Stimulated activated CD8-positive, alpha-beta memory T cell treated with anti-CD3 and anti-CD28 coated beads, Interleukin-12 subunit alpha, Interleukin-12 subunit beta, amount 100 ng/mL, for 24 hours (primary cell): ENCODE results near the gene CELF2.
"Not testable (repeated sequence)": the region's sequence is repeated elsewhere in the genome, so short reads cannot be mapped to it uniquely, and the experiment has no call there.

Experiments
- DNase-seq: peaks from one replicate; pipeline ENCODE4 v3.0.0-alpha.2; 2020; ENCODE audit errors: extremely low read depth

The CELF2 gene

DNA sequence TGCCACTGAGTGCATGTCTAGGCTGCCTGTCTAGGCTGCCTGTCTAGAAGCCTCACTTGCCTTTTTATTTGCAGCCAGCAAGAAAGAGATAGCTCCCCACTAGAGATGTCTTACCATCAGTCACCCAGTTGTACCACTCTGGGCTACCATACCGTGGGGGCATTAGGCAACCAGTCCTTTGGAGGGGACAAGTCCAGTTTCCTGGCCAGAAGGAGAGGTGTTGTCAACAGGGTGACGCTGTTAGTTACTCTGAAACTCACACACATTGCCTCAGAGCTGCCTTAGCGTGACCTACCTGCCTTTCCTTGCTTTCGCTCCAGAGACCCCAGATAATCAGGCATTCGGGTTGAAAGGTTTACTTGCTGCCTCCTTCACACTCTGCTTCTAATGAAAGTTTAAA lies 155.4 kb downstream of the CELF2 start:
- no peak for DNase-seq

DNA sequence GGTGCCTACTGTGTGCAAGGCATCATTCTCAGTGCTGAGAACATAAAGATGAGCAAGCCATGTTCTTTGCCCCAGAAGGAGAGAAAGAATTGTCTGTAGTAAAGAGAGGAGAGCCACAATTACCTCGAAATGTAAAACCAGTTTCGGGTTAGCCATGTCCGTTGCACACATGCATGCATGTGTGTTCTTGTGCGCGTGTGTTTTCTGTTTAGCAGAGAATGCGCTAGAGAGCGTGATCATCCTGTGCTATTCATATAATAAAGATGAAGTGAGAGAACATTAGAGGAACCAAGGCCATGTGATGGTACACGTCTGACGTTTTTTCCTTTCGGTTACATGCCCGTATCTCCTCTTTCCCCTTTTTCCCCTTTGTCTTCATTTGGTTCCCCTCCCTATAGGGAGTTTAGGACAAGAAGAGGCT lies 158.2 kb downstream of the CELF2 start:
- no peak for DNase-seq

DNA sequence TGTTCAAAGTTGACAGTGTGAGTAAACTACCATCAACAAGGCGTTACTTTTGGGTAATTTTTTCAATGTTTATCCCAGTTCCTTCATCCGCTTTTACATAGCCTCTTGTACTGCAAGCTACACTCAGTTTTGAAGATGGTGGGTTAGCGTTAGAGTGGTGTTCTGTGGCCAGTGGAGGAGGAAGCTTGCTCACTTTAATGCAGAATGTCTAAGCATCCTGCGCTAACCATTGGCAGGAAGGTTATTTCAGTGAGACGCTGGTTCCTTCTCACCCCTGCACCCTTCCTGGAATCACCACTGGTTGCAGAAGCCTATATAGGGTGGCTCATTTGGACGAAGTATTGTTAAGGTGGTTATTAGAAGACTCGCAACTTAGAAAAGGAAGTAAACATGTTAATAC lies 159.1 kb downstream of the CELF2 start:
- no peak for DNase-seq

DNA sequence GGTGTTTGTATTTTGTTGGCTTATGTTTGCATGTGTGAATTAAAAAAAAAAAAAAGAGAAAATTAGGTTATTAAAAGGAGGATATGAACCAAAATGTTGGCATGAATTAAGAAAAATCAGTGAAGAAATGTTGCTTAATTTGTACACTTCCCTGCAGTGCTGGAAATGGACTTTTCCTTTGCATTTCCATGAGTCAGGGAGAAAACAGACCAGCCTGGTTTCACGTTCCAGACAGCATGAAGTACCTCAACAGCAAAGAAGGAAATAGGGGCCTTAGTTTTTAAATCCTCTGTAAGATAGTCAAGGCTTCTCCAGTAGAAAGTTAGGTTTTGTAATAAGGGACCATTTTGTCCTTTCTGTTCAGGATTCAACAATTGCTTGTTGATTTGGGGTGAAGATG lies 159.7 kb downstream of the CELF2 start:
- DNase-seq: no peak

DNA sequence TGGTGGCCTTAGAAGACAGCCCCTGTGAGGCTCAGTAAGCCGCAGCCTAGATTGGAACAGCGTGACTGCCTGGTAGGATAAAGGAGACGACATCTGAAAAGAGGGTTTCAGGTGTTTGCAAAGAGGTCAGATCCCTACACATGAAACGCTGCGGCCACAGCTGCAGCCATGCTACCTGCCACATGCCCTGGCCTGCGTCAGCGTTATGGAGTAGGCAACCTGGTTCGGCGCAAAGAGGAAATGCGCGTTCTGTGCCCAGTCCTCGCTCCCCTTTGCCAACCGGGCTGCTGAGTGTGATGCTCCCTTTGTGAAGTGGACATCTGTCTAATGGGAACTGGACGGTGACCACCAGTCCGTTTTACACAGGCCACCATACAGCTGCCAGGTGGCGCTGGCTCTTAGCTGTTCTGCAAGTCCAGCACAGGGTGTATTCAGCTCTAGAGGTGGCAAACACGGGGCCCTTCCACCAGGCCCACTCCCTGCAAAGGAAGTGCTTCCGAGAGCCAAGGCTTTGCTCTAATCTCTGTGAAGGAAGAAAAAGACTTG lies 160.3 kb downstream of the CELF2 start:
- DNase-seq: no peak

DNA sequence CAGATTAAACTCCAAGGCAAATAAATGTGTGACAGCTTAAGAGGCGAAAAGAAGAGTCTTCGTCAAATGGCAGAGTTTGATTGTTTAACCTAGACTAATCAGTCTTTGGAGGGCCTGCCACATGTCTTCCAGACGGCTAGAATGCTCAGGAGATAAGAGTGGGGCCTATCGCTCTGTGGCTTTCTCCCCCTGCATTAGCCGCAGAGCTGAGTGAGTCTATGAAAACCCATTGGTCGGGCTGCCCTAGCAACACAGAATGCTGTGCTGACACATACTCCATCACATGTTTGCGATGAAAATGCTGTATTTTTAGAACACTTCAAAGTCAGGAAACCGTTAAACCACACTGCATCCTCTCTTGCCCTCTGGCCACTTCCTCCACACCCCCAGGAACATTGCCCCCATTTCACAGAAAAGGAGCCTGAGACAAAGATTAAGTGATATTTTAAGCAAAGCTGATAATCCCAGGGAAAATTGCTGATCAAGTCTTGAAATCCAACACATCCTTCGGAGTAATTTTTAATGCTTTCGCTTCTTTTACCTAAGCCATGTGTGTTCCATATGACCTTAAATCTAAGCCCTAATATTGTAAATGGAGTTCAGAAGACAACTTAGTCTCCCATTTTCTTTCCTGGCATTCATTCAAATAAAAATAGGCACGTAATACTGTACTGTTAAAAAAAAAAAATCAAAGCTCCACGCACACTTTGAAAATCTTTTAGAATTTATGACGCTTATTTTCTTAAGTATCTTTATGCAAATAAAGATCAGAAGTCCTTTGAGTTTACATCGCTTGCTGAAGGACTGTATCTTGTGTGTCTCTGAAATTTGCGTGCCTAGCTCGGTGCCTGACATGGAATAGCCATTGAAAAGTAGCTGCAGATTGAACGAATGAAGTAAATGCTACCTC lies 161.2 kb downstream of the CELF2 start:
- DNase-seq: peak; percentile 65

DNA sequence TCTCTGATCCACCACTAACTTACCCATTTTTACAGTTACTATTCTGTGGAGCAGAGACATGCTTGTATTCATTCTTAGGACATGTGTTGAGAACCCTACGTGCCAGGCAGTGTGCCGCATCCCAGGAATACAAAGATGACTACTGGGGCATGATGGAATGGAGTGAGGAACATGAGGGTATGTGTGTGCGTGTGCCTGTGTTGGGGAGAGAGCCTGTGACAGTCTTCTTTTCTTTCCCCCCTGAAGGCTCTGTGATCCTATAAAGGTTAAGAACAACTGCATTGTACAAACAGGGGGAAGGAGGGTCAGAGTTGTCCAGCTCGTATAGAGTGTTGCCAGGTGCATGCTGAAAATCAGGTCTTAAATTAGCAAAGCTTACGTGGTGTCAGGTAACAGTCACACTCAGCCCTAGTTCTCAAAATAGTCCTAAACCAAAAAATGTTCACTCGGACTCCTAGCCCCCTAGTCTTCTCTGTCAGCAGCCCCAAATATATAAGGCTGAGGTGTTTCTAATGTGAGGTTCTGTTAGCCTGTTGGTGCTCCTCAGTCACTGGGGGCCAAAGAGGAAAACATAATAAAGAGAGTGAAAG lies 161.9 kb downstream of the CELF2 start:
- DNase-seq: no peak

DNA sequence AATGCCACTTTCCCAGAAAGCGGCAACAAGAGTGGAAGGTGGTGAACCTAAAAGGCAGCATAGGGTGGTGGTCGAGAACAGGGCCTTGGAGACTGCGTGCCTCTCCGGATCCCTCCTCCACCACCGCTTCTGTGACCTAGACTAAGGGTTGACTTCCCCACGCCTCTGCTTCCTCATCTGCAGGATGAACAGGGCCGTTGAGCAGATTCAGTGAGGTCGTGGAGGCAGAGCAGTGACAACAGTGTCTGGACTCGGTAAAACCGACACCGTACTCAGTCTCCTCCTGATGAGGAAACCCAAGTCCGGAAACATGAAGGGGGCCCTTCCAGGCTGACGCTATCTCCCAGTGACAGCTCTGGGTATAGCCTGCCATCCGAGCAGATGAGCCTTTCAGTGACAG lies 162.6 kb downstream of the CELF2 start:
- DNase-seq: no peak

DNA sequence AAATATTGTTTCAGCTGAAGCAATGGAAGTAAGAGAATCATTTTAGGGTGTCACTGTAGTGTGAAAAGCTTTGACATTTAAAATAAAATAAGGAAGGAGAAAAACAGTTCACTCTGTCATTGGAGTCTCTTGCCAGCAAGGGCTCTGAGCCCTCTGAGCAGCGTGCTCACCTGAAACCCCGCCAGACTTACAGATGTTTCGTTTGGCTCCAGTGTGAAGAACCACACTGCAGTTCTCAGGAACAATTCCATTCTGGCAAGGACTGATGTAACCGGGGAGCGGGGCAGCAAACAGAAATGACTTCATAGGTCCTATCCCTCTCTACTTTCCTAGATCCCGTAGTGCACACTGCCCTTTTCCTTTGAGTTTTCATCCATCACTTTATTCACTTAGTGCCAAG lies 164.3 kb downstream of the CELF2 start:
- no peak for DNase-seq

DNA sequence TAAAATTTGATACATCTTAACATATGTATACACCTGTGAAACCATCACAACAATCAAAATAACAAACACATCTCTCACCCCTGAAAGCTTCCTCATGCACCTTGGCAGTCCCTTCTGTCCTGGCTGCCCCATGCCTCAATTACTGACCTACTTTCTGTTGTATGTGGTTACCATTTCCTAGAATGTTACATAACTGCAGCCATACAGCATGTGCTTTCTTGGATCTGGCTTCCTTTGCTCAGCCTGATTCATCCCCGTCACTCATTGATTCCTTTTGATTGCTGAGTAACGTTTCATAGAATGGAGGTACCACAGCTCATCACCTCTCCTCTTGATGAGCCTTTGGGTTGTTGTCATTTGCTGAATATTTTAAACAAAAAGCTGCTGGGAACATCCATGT lies 165.3 kb downstream of the CELF2 start:
- no peak for DNase-seq

DNA sequence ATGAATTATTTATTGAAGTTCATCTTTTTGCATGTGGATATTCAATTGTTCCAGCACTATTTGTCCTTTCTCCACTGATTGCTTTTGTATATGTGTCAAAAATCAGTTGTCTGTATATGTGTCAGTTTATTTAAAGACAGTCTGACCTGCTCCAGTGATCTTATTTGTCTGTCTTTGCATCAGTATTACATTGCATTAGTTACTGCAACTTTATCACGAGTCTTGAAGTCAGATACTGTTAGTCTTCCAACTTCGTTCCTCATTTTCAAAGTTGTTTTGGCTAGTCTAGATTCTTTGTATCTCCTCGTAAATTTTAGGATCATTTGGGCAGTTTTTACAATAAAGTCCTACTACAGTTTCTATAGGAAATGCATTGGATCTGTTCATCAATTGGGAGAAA lies 166.4 kb downstream of the CELF2 start:
- no peak for DNase-seq

DNA sequence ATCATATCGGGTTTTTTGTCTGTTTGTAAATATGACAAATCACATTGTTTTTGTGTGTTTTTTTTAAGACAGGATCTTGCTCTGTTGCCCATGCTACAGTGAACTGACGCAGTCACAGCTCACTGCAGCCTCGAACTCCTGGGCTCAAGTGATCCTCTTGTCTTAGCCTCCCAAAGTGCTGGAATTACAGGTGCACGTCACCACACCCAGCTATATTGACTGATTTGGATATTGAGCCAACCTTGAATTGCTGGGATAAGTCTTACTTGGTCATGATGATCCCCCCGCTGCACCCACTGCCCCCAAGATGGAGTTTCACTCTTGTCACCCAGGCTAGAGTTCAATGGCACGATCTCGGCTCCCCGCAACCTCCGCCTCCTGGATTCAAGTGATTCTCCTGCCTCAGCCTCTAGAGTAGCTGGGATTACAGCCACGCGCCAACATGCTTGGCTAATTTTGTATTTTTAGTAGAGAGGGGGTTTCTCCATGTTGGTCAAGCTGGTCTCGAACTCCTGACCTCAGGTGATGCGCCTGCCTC lies 167.5 kb downstream of the CELF2 start:
- not testable (repeated sequence) for DNase-seq

DNA sequence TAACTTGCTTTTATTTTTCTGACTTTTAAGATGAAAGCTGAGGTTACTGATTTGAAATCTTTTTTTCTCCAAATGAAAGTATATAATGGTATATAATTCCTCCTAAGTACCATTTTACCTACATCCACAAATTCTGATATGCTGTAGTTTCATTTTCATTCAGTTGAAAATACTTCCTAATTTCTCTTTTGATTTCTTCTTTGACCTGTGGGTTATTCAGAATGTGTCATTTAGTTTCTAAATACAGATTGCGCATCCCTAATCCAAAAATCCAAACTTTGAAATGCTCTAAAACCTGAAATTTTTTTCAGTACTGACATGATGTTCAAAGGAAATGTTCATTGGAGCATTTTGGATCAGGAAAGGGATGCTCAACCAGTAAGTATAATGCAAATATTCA lies 168.7 kb downstream of the CELF2 start:
- DNase-seq: no peak

DNA sequence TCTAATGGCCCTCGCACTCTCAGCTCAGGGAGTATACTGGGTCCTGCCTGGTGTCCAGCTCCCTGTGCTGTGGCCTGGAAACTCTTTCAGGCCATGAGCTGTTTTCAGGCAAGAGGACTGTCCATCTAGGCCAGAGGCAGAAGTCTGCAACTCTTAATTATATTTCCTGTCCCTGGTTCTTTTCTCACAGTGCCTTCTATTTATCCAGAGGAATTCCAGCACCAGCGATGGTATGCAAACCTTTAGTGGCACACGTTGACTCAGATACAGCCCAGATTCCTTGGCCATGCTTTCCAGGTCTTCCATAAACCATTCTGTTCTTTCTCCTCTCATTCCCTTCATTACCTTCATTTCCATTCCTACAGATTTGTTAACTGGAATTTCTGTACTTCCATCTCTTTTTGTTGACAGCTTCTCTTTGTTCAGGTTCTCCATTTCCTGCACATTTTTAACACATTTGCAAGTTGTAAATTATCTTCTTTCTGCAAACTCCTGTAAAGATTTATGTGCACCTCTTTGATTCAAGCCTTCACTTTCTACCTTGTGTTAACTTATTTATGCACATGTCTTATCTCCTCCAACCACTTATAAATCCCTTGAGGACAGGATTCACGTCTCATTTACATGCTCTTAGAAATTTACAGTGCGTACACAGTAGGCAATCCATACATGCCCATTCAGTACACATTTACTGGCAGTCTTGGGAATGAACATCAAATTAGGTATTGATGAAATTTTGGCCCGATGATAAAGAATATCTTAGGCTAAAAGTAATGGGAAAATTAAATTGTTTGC lies 172.1 kb downstream of the CELF2 start:
- DNase-seq: no peak

DNA sequence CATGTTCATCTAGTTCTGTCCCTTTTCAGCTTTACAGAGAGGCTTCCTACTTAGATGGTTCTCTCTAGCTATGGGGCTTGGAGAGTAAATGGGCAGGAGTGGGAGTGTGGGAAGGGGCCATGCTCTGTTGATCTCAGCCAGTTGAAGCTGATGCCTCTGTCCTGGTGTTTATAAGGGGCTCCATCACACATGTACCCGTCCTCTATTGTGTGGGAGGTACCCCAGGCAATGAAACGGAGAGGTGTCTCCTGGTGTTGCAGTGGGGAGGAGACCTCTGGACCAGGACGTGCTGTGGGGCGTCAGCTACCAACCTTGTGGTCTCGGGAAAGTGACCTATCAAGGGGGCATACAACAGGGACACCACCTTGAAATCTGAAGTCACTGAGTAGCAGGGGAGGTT lies 173.5 kb downstream of the CELF2 start:
- DNase-seq: no peak

DNA sequence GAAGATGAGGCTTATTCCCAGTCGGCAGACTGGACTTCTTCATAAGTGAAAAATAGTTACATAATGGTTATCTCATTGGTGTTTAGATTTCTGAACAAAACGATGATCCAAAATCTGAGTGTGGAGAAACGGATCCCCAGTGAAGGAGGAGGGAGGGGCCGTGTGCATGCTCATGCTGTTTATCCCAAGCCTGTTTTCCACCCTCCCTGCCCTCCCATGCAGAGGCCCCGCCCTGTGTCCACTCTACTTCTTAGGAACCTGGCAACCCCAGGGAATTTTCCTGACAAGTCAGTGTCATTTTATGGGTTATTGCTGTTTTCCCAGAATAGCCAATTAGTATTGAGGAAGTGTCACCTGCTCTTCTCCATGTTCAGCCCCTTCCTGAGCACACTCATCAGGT lies 174.0 kb downstream of the CELF2 start:
- no peak for DNase-seq

DNA sequence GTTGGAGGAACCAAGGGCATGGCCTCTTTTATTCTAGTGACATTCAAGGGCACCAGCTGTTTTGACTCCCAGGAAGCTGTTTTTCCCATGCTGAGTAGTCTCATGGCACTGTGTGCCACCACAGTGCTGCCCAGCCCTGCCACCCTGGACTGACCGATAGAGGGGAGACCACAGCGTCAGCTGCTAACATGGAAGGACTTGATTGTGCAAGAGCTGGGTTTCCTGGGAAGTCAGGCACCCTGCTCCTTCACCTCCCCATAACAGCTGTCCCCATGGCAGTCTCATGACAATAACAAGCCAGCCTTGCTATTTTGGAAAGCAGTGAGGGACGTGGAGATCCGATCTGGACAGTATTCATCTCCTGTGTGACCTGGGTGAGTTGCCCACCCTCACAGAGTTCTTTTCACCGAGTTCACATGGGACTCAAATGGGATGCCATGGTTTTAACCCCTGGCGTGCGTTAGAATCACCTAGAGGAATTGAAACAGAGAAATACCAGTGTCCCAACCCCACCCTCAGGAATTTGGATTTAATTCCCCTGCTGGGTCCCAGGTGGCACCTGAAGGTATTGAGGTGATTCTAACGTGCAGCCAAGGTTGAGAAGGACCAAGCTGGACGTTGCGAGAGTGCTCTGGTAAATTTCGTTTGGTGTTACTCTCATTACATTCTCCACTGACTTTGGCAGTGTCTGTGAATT lies 174.8 kb downstream of the CELF2 start:
- DNase-seq: no peak

DNA sequence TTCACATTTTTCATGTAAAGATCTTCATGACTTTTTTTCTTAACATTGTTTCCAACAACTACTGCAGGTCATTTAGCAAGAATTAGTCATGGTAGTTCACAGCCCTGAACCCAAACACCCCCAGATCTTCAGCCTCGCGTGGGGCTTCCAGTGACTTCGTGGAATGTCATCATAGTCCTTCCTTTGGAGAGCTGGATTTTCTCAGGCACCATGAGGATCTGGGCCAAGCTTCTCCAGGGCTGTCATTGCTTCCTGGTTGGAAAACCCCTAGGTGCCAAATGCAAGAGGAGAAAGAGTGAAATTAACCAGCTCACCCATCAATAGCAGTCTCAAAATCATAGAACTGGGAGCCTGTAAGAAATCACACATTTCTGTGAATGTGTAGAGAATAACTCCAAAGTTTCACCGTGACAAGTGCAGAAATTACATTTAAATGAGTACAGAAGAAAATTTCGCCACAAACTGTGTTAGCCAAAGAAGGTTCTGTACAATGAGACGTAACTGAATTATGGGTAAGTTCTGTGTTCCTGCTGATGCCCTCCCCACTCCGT lies 175.4 kb downstream of the CELF2 start:
- no peak for DNase-seq

DNA sequence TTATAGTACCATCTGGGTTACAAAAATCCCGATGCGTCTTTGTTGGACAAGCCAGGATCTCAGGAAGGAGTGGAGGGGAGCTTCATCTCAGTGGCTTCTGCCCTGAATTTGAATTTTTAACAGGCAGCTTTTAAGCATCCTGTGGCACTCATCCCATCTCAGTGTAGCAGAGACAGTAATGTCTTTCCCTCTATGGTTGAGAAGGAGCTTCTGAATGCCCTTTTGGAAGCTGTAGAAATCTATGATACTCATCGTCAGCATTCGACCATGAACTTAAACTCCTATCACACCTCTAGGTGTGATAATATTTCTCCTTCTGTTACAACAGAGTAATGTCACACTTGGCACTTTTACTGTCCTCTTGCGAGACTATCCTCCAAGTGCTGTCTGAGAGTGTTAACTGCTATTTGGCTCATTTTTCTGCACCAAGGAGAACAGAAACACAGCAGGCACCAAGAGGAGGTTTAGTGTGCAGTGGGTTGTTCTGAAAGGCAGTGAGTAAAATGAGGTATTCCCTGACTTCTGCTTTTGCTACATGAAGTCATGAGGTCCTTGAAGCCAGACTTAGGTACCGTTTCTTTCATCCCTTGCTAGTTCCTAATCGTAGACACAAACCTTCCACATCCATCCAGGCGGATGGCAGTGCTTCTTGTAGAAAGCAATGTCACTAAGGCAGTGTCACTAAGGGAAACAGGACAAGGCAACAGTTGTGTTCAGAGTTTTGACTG lies 177.4 kb downstream of the CELF2 start:
- no peak for DNase-seq

DNA sequence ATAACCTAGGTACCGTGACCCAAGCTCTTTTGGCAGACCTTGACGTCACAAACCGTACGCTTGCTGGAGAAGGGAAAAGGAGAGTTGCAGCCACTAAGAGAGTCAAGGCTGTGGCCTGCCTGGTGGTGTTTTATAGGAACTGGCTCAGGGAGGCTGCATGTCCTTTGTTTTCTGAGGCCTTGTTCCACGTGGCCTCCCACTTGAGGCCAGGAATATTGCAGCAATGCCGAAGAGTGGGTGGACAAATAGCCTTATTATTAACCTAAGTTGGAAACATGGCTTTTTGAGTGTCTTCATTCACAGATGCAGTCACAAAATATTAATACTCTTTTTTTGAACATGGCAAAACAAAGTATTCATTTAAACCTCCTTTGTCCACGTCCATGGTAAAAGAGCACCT lies 178.0 kb downstream of the CELF2 start:
- DNase-seq: no peak
